Right lobe of liver (tissue), 4 donors: ENCODE data around the gene PRSS8.

Experiments used
- CTCF ChIP-seq, 4 donors: fragments of 200-600 bp in 3 of 4; fragments of 450-650 bp in 1 of 4; IDR thresholded peaks; one replicate each; pipeline versions ENCODE4 v1.5.1 to v1.8.0; 2016 to 2022; ENCODE audit warnings: antibody characterized with exemption in 4 of 4, mild to moderate bottlenecking in 2 of 4
- POLR2A ChIP-seq: fragments of 450-650 bp; IDR thresholded peaks from one replicate; pipeline ENCODE4 v1.6.1; 2017; ENCODE audit warnings: antibody characterized with exemption, mild to moderate bottlenecking
- donor health status: DM: no; HTN: no; CAD: no.
- donor health status: DM: no; HTN: no; CAD: no.
- donor health status: DM: no; HTN: yes; CAD: no.

GRCh38 chr16:31106509-31107464 lies 28.7 kb downstream of the PRSS8 start:
- TF ChIP-seq CTCF (IDR thresholded peaks at IDR 0.05) (no peak), POLR2A (no peak)
